Measurements from ENCODE around the gene MYO6.

DNA sequence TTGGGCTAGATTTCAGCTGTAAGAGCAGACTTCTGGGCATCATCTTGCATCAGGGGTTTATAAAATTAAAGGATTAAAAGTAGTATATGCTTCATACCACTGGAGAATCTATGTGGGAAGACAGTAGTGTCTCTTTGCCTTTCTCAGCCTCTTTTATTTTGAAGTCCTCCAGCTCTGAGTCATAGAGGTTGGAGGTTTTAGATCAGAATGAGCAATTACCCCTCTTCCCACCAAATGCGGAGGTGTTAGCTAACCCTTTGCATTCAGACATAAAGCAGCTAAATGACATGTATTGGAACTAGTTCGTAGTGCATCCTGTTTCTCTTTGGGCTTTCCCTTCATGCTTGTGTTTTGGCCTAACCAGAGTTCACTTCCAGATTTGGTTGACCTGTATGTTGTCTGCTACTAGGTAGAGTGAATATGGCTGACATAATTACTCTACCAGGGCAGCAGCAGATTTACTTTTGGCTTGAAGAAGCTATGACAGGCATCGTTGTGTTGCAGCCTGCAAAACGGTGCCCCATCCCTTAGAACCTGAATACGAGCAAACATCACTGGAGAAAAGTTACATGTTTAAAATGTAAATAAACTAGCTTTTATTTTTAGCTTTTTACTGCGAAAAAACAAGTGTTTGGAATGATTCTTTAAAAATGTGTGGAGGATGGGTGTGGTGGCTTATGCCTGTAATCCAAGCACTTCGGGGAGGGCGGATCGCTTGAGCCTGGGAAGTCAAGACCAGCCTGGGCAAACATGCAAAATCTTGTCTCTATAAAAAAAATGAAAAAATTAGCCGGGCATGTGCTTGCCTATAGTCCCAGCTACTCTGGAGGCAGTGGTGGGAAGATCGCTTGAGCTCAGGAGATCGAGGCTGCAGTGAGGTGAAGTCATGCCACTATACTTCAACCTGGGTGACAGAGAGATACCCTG lies 82.2 kb downstream of the MYO6 start:
- no peak for TF ChIP-seq EZH2 (IDR thresholded peaks at IDR 0.05; ENCODE audit: insufficient read depth, poor library complexity, severe bottlenecking)
- no peak for TF ChIP-seq EZH2phosphoT487 (IDR thresholded peaks at IDR 0.05; ENCODE audit: insufficient read depth, low read depth)
